Fibroblast of skin of right biceps (primary cell): Measurements from ENCODE around the gene FREM2.

Source experiments
- DNase-seq: peaks from one replicate; pipeline ENCODE4 v3.0.0-alpha.2; 2013

FREM2 gene

DNA sequence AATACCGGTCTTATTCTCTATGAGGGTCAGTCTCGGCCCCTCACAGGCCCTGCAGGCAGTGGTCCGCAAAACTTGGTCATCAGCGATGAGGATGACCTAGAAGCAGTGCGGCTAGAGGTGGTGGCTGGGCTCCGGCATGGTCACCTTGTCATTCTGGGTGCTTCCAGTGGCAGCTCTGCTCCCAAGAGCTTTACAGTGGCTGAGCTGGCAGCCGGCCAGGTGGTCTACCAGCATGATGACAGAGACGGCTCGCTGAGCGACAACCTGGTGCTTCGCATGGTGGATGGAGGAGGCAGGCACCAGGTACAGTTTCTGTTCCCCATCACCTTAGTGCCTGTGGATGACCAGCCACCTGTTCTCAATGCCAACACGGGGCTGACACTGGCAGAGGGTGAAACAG, 1.8 kb downstream of the FREM2 start:
- DNase-seq: no peak

DNA sequence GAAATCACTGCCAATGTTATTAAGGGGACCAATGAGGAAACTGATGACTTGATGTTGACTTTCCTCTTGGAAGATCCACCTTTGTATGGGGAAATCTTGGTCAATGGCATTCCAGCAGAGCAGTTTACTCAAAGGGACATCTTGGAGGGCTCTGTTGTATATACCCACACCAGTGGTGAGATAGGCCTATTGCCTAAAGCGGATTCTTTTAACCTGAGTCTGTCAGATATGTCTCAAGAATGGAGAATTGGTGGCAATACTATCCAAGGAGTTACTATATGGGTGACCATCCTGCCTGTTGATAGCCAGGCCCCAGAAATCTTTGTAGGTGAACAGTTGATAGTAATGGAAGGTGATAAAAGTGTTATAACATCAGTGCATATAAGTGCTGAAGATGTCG, 3.4 kb downstream of the FREM2 start:
- DNase-seq: no peak

DNA sequence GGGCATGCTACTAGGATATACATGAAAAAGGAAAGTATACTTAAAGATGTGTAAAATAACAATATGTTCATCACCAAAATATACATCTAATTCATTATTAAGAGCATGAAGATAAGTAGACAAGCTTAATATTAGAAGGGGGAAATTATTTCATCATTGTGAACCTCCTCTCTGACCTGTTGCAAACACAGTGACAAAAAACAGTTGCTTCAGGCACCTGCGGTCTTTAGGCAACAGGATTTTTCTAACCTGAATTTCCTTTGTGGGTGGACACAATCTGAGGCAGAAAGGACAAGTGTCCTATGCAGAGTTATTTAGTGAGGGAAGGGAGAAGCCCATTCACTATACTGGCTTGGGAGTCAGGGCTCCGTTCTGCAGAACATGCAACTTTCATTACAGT, 6.3 kb downstream of the FREM2 start:
- no peak for DNase-seq

DNA sequence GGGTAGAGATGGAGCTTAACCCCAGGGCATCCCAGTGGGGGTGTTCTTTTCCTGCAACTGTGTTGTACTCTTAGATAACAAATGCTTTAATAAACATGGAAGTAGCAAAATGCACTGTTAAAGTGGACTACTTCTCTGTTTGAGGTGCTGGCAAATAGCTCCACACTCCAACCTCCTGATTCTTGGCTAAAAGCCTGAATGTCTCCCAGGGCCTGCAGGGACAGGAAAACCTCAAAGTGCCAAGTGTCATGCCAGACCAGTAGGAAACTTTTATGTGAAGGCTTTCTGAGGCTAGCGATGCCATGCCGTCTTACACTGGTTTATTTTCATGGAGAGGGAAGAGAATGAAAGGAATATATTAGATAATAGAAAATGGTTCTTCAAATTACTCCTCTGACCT, 6.8 kb downstream of the FREM2 start:
- DNase-seq: no peak

DNA sequence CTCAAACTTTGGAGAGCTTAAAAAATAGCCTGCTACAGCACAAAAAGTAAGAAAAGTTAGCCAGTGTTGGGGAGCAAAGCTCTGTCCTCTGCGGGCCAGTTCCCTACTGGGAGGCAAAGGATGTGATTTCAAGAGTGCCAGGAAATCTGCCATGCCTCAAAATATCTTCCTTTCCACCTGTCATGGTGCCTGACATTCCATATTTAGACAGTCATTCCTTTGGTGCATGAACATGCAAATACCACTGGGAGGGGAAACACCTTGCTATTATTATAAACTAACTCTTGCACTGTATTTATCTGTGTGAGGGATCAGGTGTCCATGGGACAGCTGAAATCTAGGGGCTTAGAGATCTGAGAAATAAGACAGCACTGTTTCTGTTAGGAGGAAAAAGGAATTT, 10.3 kb downstream of the FREM2 start:
- no peak for DNase-seq

DNA sequence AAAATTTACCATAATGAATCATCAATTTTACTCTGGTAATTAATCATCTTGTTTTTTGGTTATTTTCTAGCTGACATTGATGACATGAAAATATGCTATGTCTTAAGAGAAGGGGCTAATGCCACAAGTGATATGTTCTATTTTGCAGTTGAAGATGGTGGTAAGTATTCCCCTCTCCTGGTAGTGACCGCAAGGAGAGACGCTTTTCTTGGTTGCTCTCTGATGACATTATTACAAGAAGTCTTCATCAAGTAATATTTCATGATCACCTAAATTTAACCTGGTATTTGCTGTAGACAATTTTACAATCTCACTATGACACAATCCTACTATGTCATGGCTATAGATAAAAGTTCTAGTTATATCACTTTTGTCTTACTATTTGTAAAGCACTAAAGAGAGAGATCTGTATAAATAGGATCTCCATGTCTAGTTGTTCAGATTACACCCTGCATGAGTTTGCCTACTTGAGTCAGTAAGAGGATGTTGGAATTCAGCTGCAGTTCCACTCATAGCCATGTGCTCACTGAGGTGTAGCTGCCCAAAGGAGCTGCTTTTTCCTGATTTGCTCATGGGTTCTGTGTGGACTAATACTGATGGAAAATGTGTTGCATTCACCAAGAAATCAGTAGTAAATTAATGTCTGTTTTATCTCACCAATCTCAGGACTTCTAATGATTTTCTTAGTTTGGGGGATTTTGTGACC, 10.9 kb downstream of the FREM2 start:
- peak; percentile 1 for DNase-seq

DNA sequence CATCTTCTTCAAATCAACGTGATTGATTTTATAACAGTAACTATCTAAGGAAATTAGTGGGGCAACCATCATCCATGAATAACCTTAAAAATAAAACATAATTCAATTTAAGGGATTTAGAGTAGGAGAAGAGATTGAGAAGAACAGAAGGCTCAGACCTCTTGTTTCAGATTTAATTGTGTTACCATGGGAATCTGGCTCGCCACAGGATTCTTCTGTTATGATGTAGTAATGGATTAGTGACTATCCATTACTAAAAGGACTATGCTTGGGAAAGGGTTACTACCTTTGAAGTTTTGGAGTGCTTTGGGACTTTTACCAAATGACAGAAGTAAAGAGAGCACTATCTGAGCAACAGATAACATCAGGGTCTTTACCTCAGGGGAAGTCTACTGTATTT, 13.2 kb downstream of the FREM2 start:
- DNase-seq: no peak

DNA sequence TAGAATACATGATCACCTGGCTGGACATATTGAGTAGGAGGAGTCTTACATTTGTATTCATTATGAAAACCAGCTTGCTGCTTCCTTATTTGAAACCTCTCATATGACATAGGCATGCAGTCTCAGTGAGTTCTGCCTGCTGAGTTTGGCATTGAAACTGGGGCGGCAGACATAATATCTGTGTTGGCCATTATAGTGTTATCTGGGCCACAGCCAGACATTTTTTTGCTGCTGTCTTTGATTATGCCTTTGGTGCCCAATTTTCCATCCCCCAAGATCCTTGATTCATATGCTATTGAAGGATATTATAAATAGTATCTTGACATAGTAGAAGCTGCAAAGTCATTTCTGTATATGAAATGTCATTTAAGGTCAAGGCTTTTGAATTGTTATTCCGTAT, 15.8 kb downstream of the FREM2 start:
- DNase-seq: no peak

DNA sequence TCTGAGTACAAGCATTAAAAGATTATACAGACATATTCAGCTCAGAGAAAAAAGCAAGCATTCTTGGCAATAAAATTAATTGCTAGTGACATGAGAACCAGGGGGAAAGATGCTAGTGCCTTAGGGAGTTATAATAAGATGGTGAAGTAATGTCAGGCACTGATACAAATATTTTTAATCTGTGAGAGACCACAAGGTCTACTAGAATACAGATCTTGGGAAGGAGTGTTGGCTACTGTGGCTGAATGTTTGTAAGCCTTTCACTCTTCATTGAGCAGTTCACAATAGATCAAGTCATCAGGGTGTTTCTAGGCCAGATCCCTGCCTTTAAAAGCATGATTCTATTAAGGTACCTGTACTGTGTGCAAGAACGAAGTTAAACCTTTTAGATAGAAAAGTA, 16.4 kb downstream of the FREM2 start:
- DNase-seq: no peak

DNA sequence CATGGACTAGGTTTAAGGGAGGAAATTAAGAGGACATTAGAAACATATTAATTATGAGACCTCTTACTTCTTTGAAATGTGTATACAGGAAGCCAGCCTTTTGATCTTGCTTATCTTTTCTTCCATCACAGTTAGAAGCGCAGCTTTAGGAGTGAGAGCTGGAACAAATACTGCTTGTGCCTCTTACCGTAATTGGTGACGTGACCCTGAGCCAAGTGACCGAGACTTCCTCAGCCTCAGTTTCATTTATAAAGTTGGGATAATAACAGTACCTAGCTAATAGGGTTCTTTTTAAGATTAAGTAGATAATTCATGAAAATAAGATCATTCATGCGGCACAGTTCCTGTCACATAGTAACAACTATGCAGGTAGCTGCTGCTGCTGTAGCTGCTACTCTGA, 18.5 kb downstream of the FREM2 start:
- DNase-seq: no peak

DNA sequence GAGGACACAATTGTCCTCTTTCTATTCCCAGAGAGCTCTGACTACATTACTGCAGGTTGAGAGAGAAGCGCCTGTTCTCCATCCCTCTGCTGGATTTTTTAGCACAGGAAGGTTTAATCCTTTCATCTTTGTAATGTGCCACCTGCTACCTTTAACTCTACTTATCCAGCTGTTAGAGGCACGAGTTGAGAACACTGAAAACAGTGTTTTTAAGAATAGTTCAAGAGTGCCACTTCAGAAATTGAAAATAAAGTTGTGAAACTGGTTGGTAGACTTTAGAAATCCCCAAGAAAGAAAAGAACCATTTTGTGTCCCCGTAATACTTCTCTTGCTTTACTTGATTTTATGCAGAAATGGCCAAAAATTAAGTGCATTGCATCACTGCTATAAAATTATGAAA, 20.6 kb downstream of the FREM2 start:
- no peak for DNase-seq

DNA sequence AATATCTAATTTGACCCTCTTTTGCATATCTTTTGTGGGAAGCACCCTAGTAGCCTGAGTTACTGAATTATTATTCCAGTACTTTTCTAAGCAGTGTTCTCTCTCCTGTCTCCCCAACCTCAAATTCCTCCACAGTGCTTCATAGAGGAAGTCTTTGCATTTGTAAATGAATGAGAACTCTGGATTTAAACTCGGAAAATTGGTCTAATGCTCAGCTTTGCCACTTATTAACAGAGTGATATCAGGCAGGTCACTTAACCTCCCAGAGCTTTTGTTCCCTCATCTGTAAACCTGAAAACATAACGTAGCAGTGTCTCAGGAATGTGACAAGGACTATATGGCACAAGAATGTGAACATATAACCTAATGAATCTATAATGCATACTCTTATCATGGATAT, 26.2 kb downstream of the FREM2 start:
- no peak for DNase-seq

DNA sequence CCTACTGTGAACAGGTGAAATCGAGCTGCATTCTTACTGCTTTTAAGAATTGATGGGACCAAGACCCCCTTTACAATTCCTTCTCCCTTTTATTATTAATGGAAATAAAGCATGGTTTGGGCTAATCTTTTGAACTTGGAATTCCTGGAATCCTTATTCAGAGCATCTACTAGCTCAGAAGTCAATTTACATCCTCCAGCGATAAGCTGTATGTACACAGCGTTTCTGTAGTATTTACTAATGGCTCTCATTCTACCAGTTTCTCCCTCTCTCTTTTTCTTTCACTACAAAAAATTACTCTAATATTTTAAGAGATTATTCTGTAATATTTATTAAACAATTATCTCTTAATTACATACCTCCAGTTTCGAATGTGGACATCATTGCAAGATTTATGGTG, 31.5 kb downstream of the FREM2 start:
- no peak for DNase-seq

DNA sequence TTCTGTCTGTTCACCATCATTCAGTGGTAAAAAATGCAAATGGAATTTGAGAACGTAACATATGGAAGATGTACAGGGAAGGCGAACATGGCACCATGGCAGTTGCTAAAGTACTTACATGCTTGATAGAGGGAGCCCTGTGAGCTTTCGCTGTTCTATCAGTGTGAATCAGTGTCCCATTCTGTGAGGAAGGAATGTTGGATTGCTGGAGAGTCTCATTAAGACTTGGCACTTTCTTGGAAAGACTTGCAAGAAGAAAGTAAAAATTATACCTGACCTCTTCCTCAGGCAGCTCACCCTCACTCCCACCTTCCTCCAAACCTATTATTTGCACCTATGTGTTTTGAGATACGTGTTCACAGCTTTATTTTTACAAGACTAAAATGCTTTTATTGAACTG, 43.5 kb downstream of the FREM2 start:
- no peak for DNase-seq

DNA sequence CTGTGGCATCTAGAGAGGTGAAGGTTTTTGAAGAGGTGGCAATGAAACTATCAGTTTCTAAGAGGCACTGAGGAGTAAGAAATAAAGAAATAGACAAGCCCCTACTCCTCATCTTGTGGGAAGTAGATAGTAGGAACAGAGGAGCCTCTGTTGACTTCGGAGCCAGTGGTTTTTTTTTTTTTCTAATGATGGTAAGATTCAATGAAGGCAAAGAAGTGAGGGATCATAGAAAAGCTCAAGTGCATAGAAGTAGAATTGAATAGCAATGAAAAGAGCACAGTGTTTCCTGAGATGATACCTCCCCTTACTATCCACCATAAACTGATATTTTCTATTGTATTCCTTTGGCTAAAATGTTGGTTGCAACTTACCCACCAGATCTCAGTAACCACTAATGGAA, 46.3 kb downstream of the FREM2 start:
- no peak for DNase-seq

DNA sequence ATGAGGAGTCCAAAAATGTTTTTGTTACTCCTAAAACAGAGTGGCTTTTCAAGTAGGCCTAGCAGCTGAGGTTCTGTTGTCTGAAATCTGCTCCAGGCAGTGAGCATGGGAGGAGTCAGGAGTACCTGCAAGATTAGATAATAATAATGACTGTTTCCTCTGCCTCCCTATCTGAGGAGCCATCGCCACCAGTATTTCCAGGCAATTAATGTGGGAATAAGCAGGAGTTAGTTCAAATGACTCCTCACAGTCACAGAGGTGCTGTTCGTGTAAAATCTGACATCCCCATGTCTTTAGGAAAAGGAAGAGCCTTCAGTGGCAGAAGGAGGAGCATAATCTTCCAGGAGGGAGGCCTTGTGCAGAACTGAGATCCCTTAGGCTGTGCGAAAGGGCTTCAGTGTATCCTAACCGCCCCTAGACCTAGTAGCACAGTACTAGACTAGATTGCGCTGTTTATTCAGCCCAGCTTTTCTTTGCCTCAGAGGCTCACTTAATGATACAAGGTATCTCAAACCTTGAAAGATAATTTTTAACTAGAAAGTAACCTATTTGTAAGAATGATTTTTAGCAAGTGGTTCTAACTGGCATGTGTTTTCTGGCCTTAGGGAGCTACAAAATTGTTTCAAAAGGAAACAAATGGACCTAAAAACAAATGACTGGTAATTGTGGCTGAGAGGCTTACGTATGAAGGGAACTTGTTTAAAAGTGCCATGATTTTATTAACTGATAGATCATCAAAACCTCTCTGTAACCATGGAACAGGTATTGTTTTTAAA, 49.0 kb downstream of the FREM2 start:
- DNase-seq: no peak

DNA sequence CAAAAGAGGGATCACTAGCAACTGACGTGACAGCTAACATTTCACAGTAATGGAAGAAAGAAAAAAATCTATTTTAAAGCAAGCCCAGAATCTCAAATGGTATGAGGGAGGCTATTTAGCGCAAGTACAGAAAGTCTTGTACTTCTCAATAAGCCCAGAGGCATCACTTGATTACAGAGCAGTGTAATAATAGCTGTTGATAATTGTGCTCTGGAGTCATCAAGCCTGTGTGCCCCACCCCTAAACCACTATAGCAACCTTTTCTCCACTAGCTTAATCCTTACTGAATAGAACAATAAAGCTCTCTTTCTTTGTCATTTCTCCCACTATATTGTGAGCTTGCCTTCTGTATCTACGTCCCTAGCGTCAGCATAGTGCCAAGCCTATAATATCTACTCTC, 56.6 kb downstream of the FREM2 start:
- no peak for DNase-seq

DNA sequence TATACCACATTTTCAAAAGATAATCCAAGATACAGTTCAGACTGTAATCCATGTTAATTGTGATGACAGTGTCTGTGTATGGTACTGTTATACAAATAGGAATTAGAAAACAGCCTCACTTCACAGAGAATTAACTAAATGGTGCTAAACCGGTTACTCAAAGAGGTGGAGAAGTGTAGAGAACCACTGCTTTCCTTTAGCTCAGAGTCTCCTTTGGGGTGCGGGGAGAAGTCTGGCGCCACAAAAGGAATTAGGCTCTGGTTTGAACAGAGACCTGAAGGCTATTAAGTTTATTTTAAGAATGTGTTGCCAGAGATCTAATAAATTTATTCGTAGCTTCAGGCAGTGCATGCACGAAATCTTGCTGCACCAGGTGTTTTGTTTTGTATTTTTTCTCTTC, 65.8 kb downstream of the FREM2 start:
- DNase-seq: no peak

DNA sequence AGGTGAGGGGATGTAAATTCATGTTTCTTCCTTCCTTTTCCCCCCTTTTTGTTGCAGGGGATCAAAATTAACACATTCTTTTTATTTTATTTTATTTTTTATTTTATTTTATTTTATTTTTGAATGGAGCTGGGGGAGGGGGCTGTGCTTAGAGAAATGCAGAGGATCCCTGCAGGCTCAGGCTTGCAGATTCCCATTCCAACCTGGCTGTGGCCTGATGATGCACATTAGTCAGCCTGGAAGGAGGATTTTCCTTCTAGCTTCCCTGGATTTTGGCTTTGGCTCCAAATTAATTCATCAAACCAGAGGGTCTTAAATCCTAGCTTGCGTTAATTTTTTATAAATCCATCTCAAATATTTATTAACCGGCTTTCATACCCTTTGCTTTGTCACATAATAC, 67.0 kb downstream of the FREM2 start:
- no peak for DNase-seq

DNA sequence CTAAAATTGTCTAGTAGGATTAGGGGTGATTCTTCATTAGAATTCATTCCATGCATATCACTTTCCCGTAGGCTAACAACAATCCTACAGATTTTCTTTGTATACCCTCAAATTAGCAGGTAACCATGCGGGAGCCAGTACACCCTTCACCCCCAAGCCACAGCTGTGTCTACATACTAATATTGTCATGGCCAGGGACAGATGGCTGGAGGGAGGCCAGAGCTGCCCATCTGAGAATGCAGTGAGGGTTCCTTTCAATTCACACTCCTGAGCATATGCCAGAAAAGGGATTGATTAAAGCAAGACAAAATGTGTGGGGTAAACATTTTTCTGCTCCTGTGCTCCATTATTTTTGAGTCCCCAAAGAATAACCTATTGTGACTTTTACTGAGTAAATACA, 68.9 kb downstream of the FREM2 start:
- no peak for DNase-seq

DNA sequence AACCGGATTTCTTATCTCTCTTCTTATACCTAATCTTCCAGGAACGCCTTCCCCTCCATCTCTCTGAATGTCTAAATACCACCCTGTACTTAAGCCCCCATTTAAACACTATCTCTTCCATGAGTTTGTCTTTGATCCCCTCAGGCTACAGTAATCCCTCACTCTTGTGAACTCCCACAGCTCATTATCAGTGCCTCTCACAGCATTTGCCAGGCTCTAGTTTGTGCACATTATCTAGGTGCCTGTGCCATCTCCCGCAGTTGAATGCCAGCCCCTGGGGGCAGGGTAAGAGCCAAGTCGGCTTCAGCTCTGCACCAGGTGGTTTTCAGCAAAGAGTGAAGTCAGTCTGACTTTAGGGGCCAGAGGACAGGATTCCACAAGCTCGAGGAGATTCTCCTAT, 71.4 kb downstream of the FREM2 start:
- no peak for DNase-seq

DNA sequence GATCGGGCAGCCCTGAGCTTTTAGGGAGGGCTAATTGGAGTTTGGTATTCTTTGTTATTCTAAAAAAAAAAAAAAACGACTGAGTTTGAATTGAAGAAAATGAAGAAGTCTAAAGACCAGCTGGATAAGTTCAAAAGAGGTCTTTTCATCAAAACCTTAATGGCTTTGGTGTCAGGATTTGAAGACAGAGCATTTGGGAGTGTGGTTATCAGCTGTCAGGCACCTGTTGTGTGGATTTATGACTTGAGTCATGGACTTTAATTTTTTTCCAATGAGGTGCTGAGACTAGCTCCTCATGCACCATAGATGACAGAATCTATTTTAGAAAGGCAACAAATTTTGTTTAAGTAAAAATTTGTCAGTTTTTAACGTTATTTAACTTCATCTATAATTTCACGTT, 72.5 kb downstream of the FREM2 start:
- DNase-seq: no peak

DNA sequence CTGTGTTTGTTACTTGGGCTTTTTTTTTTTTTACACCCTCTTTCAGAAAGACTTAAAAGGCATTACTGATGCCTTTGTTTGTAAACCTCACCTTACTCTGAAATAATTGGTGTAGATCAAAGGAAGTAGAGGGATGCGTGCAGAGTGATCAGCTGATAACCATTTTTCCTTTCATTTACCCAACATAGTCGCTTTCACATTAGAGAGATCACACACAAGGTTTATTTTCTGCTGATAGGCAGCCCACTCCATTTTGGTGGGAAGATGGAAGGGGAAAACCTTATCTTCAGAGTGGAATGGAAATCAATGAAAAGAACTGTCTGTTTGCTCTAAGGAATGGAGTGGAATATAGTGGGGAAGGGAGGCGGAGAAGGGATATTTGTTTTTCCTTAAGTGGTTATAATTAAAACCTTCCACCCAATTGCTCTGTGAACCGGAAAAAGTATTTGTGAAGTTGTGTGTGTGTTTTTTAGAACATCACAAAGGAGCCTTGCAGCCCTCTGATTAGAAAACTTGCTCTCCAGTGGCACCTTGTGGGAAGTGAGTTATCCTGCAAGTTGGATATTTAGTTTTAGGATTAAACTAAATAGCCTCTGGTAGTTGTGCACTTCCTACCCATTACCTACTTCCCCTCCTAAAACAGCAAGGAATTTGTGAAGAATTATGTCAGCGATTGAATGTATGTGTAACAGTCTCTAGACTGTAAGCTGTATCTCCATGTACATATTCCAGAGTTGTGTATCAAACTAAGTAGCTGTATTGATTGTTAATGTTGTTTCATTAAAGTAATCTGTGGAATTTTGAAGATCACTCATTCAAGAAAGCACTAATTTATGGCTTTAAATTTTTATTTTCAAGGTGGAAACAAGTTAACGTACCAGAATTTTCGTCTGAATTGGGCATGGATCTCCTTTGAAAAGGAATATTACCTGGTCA, 76.8 kb downstream of the FREM2 start:
- peak; percentile 30 for DNase-seq

DNA sequence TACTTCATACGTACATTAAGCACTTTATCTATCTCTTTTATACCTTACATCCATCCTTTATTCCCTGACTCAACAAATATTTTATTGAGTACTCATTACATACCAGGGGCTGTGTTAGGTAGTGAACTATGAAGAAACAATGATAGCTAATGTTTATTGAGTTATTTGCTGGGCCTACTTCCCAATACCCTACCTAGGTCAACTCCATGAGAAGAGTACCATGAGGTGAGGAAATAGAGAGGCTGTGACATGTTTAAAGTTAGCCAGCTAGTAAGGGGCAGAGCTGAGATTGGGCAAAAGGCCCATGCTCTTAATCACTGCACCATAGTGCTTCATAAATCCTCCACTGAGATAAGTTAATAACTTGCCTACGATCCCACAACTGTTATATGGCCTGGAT, 79.9 kb downstream of the FREM2 start:
- no peak for DNase-seq
